CMK (cell line): ENCODE data around the gene TPSAB1.

Experiments
- DNase-seq: peaks from one replicate; pipeline ENCODE4 v3.0.0-alpha.2; 2010; ENCODE audit warnings: low read depth

The TPSAB1 gene

DNA sequence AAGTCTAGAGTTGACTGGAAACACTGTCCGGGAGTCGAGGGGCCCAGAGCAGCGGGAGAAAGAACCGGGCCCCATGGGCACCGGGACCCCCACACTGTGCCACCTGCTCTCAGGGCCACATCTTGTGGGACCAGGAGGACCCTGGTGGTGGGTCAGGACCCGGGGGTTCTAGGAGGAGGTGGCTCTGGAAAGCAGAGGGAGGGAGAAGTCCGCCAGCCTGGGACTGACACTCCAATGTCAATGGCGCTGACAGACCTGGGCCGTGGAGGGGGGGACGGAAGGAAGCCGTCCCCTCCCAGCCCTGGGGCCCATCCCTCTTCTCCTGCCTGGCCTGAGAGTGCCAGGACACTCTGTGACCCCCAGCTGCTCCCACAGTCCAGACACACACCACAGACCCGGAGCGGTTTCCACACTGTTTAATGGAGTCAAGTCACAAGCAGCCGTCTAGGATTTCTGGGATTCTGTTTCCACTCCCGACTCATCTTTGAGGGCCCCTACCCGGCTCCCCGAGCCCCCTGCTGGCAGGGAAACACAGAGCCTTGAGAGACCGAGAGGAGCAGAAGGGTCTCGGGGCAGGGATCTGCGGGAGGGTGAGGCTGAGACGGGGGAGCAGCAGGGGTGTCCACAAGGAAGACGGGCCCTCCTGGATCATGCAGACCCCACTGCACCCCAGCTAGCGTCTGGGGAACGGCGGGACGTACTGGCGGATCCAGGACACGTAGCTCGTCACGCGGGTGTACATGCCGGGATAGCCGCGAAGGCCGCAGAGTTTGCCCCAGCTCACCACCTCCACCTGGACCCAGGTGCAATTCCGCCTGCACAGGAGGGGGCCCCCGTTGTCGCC, 45.4 kb downstream of the TPSAB1 start:
- DNase-seq: no peak

DNA sequence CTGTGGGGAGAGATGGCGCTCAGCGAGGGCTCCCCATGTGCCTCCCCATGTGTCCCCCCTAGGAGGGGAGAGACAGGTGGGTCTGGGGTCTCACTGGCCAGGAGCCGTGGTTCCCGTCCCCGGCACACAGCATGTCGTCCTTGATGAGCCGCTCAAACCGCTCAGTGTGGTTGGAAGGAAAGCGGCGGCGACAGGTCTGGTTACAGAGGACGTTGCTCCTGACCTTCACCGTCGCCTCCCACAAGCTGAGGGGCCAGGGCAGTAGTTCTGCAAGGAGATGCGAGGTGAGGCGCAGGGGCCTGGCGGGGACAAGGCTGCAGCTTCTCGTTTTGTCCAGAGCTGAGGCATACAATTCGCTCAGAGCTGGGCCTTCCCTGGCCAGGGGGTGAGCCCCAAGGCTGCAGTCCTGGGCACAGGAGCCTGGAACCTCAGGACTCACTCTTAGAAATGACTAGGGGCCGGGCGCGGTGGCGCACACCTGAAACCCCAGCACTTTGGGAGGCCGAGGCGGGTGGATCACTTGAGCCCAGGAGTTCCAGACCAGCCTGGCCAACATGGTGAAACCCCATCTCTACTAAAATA, 46.1 kb downstream of the TPSAB1 start:
- DNase-seq: no peak

DNA sequence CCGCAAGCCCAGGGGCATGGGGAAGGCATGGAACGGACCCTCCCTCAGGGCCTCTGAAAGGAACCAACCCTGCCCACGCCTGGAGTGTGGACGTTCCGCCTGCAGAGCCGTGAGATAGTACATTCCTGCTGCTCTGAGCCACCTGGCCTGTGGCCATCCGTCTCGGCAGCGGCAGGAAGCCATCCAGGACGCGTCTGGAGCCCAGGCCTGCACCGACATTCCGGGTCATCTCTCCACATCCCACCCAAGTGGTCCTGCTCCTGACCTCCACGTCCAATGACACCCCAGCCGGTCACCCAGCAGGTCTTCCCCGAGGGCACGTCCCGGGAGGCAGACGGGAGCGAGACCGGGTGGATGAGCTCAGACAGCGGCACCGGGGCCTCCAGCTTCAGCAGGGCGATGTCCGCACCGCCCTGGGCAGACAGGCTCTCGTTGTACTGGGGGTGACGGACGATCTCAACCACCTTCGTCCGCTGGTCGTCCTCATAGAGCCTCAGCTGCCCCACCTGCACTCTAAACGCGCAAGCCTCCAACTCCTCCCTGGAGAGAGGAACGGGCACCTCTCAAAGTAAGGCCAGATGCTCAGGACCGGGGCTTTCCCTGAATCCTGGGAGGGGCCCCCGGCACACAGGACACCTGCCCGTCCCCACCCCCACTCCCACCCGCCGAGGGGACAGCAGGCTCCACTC, 47.6 kb downstream of the TPSAB1 start:
- no peak for DNase-seq

DNA sequence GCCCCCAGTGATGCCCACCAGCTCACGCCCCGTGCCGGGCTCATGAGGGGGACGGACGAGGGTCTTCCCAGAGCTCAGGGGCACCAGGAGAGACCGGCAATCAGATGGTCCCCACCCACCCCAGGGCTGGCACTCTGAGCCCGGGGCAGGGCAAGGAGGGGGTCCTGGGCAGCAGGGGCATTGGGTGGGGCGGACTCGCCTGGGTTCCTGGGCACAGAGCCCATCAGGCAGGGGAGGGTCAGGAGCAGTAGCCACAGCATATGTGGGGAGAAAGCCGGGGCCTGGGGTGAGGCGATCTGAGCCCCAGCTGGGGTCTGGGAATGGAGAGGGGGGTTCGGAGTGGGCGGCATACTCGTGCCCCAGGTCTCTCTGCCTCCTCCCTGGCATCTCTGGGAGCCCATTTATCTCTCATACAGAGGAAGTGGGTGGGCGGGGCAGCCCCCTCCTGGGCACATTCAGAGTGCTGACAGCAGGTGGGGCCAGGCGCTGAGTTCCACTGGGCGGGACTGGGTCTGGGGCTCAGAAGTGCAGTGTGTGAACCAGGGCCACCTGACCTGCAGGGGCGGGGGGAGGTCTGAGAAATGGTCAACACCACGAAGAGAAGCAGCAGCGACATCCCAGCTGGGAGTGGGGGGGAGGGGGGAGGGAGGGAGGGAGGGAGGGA, 48.4 kb downstream of the TPSAB1 start:
- no peak for DNase-seq

DNA sequence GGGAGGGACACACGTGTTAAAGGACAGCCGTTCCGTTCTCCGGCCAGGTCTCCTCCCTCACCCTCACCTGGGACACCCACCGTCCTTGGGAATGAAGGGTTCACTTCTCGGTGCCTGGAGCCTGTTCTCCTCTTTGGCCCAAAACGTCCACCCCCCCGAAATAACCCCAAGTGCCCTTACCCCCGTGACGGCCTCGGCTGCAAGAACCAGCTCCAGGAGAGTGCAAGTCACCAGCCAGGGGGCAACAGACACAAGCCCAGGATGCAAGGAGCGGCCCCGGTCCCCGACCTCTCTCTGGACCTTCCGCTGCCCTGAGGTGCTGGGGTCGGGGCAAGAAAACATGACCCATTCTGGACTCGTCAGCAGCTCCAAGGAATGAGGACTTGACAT, 49.0 kb downstream of the TPSAB1 start:
- DNase-seq: no peak

DNA sequence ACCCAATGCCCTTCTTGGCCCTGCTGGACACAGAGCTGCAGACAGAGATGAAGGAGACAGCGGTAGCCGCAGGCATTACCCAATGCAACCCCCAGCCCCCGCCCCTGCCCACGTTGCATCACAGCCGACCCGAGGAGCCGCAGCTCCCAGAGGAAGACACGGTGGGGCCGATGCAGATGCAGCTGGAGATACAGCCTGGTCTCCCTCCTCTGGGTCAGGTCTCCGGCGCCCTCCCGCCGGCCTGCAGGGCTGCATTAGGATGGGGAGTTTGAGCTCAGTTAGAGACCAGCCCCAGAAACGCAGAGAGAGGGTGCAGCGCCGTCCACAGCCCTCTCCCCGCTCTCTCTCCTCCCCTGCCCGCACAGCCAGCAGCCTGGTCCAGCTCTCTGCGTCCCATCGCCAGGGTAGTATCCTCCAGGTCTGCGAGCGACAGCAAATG, 49.6 kb downstream of the TPSAB1 start:
- no peak for DNase-seq

DNA sequence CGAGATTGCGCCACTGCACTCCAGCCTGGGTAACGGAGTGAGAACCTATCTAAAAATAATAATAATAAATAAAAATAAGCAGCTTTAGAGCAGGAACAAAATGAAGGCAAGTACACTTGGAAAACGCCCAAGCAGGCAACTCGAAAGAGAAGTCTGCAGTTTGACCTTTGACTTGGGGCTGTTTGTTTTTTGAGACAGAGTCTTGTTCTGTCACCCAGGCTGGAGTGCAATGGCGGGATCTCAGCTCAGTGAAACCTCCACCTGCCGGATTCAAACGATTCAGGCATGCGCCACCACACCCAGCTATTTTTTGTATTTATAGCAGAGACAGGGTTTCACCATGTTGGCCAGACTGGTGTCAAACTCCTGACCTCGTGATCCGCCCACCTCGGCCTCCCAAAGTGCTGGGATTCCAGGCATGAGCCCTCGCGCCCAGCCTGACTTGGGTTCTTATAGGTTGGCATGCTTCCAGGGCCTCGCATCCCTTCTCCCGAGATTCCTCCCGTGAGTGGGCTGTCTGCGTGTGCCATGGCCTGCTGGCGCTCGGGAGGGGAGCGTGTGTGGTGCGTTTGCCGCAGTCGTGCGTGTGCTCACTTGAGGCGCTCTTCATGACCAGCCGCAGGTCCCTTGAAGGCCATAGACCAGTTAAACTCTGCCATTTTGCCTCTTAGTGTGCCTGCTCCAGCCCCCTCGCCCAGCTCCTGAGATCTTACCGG, 50.5 kb downstream of the TPSAB1 start:
- no peak for DNase-seq

DNA sequence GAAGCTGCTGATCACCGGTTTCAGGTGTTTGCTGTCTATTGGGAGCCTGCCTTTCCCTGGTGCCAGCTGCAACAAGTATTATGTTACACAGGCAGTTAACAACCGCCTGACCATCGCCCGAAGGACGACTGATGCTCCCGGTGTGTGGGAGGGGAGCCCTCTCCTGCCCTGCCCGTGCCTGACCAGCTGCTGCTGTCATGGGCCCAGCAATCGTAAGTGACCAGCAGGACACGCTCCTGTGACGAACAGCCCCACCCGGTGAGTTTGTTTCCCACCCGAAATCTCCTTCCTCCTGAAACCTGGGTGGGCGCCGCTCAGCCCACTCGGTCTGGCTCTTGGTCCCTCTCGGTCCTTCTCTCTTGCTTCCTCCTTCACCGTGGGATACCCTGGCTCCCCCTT, 51.1 kb downstream of the TPSAB1 start:
- DNase-seq: no peak
